ENCODE data around the gene CCDC178.

CCDC178 gene

GRCh38 chr18:32922951-32923430 lies 517.5 kb downstream of the CCDC178 start:
- H3K4me2 ChIP-seq (ENCODE audit: low read length): no peak overlapping the region
- no peaks in the 10 kb centered on the region for H4K20me1 ChIP-seq (ENCODE audit: insufficient read depth, low read length)
- no peak overlapping the region for H3K9ac ChIP-seq (ENCODE audit: low read length)
- no peaks in the 10 kb centered on the region for H3K27me3 ChIP-seq (ENCODE audit: insufficient read depth, low read length)
- H3F3A ChIP-seq (ENCODE audit: insufficient read depth, low read length): no peaks in the 10 kb centered on the region
- H3K4me3 ChIP-seq (ENCODE audit: low read depth, low read length, poor library complexity, severe bottlenecking): no peak overlapping the region
- no peak for TF ChIP-seq CTCF (IDR thresholded peaks at IDR 0.05; ENCODE audit: low read length)
- TF ChIP-seq EZH2 (IDR thresholded peaks at IDR 0.05; ENCODE audit: borderline replicate concordance, low read length): no peak
- no peaks in the 10 kb centered on the region for H3K9me3 ChIP-seq (ENCODE audit: low read length)
- no peak overlapping the region for H2AFZ ChIP-seq (ENCODE audit: low read length)
- H3K27ac ChIP-seq (ENCODE audit: low read depth, low read length, poor library complexity, severe bottlenecking): no peak overlapping the region
- H3K4me1 ChIP-seq (ENCODE audit: insufficient read depth, low read length, severe bottlenecking): peaks cover 30% of the 10 kb centered on the region
- no peaks in the 10 kb centered on the region for H3K9me2 ChIP-seq (ENCODE audit: low read depth, low read length)
- no peaks in the 10 kb centered on the region for H3K36me3 ChIP-seq (ENCODE audit: insufficient read depth, low read length)
- H3K79me2 ChIP-seq (ENCODE audit: insufficient read depth, low read length): no peaks in the 10 kb centered on the region

- H4K20me1 ChIP-seq (ENCODE audit: insufficient read depth, low read length): no peaks in the 10 kb centered on the region
- TF ChIP-seq CTCF (IDR thresholded peaks at IDR 0.05; ENCODE audit: low read length): no peak
- TF ChIP-seq EZH2 (IDR thresholded peaks at IDR 0.05; ENCODE audit: borderline replicate concordance, low read length): no peak
- no peak overlapping the region for H3K4me3 ChIP-seq (ENCODE audit: low read depth, low read length, poor library complexity, severe bottlenecking)
- no peaks in the 10 kb centered on the region for H3K9me3 ChIP-seq (ENCODE audit: low read length)
- H3K27ac ChIP-seq (ENCODE audit: low read depth, low read length, poor library complexity, severe bottlenecking): no peak overlapping the region
- H3K9me2 ChIP-seq (ENCODE audit: low read depth, low read length): no peaks in the 10 kb centered on the region
- H3K36me3 ChIP-seq (ENCODE audit: insufficient read depth, low read length): no peaks in the 10 kb centered on the region
- no peaks in the 10 kb centered on the region for H3K27me3 ChIP-seq (ENCODE audit: insufficient read depth, low read length)
- peaks cover 31% of the 10 kb centered on the region for H3K4me1 ChIP-seq (ENCODE audit: insufficient read depth, low read length, severe bottlenecking)
- H3K4me2 ChIP-seq (ENCODE audit: low read length): no peak overlapping the region
- no peak overlapping the region for H2AFZ ChIP-seq (ENCODE audit: low read length)
- no peak overlapping the region for H3K9ac ChIP-seq (ENCODE audit: low read length)
- H3K79me2 ChIP-seq (ENCODE audit: insufficient read depth, low read length): no peaks in the 10 kb centered on the region
- H3F3A ChIP-seq (ENCODE audit: insufficient read depth, low read length): no peaks in the 10 kb centered on the region
Measured at GRCh38 chr18:32920796-32921787, 519.4 kb downstream of the CCDC178 start.

- Histone ChIP-seq H3K79me2 (ENCODE audit: insufficient read depth, low read length) (no peaks in the 10 kb centered on the region), H3K4me3 (ENCODE audit: low read depth, low read length, poor library complexity, severe bottlenecking) (no peak overlapping the region), H3K27ac (ENCODE audit: low read depth, low read length, poor library complexity, severe bottlenecking) (no peak overlapping the region), H3K4me2 (ENCODE audit: low read length) (no peak overlapping the region), H3K9me3 (ENCODE audit: low read length) (no peaks in the 10 kb centered on the region), H3K9me2 (ENCODE audit: low read depth, low read length) (no peaks in the 10 kb centered on the region), H3F3A (ENCODE audit: insufficient read depth, low read length) (no peaks in the 10 kb centered on the region), H3K36me3 (ENCODE audit: insufficient read depth, low read length) (no peaks in the 10 kb centered on the region), H3K9ac (ENCODE audit: low read length) (no peak overlapping the region), H3K4me1 (ENCODE audit: insufficient read depth, low read length, severe bottlenecking) (peaks cover 31% of the 10 kb centered on the region), H4K20me1 (ENCODE audit: insufficient read depth, low read length) (no peaks in the 10 kb centered on the region), H2AFZ (ENCODE audit: low read length) (no peak overlapping the region), H3K27me3 (ENCODE audit: insufficient read depth, low read length) (no peaks in the 10 kb centered on the region)
- no peak for TF ChIP-seq EZH2 (IDR thresholded peaks at IDR 0.05; ENCODE audit: borderline replicate concordance, low read length)
- TF ChIP-seq CTCF (IDR thresholded peaks at IDR 0.05; ENCODE audit: low read length): peak; percentile 98
Measured at GRCh38 chr18:32919799-32920198, 520.7 kb downstream of the CCDC178 start.
